ENCODE results near the gene EIF2AK2. TPM values are rescaled to one million over a fixed set of nuclear protein-coding genes. Genes with fewer than 3 reads are reported as not detected.

EIF2AK2 gene
- total and polyA plus RNA-seq, 10 of the 15 experiments (the other 5 are each of a cell fraction or from before 2014, with no cell fraction given): 16.2 to 81.4 (median 63.3) TPM

DNA sequence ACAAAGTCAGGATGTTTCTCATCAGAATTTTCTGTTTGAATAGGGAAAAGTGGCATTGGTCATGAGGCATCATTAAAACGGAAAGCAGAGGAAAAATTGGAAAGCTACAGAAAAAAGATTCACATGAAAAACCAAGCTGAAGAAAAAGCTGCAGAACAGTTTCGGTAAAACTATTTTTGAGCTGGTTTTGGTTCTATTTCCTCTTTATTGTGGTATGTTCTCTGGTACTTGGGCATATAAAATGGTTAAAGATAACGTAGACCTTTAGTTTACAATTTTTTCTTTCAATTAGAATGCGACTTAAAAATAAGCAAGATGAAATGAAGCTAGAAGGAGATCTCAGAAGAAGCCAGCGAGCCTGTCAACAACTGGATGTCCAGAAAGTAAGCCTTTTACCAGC is 64.9 kb downstream of the EIF2AK2 start:
- peak; percentile 56 for ATAC-seq
- Histone ChIP-seq H3K79me2 (ENCODE audit: control insufficient read depth, insufficient read depth, low read length) (peaks cover 9% of the 10 kb centered on the region), H3K9ac (ENCODE audit: control insufficient read depth, insufficient read depth, low read length) (no peak overlapping the region)
- no peak for TF ChIP-seq SREBF2 (IDR thresholded peaks at IDR 0.05; ENCODE audit: low read length)
- no peak for TF ChIP-seq RAD51 (IDR thresholded peaks at IDR 0.05)
- TF ChIP-seq SKIL (IDR thresholded peaks at IDR 0.05; ENCODE audit: low read depth, poor library complexity, severe bottlenecking): peak; percentile 75
- no peak for TF ChIP-seq CTCF (IDR thresholded peaks at IDR 0.05 in 2 of 3, conservative IDR thresholded peaks at IDR 0.05 in 1 of 3; ENCODE audit: control insufficient read depth in 2 of 3, extremely low read depth in 1 of 3, insufficient read depth in 1 of 3, low read depth in 3 of 3, low read length in 3 of 3)
- 0 out of 2 replicates have a peak, but pooled peaks have one; percentile 2 for TF ChIP-seq RAD21 (IDR thresholded peaks at IDR 0.05; ENCODE audit: insufficient read depth, low read depth, low read length)
- TF ChIP-seq RFX5 (IDR thresholded peaks at IDR 0.05; ENCODE audit: low read depth, low read length): no peak
- no peak for TF ChIP-seq CHD2 (IDR thresholded peaks at IDR 0.05; ENCODE audit: borderline replicate concordance, low read depth, low read length)
- peak; percentile 76; the same call in 1 of the 2 replicates for TF ChIP-seq ATF2 (IDR thresholded peaks at IDR 0.05; ENCODE audit: low read length)
- TF ChIP-seq ZNF217 (IDR thresholded peaks at IDR 0.05): peak; percentile 34; the same call in 1 of the 2 replicates
- TF ChIP-seq IRF4 (IDR thresholded peaks at IDR 0.05; ENCODE audit: low read depth, low read length): 0 out of 2 replicates have a peak, but pooled peaks have one; percentile 29
- TF ChIP-seq, protein P1, sequence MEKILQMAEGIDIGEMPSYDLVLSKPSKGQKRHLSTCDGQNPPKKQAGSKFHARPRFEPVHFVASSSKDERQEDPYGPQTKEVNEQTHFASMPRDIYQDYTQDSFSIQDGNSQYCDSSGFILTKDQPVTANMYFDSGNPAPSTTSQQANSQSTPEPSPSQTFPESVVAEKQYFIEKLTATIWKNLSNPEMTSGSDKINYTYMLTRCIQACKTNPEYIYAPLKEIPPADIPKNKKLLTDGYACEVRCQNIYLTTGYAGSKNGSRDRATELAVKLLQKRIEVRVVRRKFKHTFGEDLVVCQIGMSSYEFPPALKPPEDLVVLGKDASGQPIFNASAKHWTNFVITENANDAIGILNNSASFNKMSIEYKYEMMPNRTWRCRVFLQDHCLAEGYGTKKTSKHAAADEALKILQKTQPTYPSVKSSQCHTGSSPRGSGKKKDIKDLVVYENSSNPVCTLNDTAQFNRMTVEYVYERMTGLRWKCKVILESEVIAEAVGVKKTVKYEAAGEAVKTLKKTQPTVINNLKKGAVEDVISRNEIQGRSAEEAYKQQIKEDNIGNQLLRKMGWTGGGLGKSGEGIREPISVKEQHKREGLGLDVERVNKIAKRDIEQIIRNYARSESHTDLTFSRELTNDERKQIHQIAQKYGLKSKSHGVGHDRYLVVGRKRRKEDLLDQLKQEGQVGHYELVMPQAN (conservative IDR thresholded peaks at IDR 0.05): no peak
- 0 out of 2 replicates have a peak, but pooled peaks have one; percentile 37 for TF ChIP-seq ZBED1 (IDR thresholded peaks at IDR 0.05; ENCODE audit: borderline replicate concordance)
- TF ChIP-seq SIX5 (IDR thresholded peaks at IDR 0.05; ENCODE audit: low read depth, low read length, severe bottlenecking): no peak
- TF ChIP-seq SIN3A (IDR thresholded peaks at IDR 0.05; ENCODE audit: low read depth, low read length): no peak

More for the DNA sequence above, 64.9 kb downstream of the EIF2AK2 start:
- H3K9me3 ChIP-seq (replicated peaks; ENCODE audit: control insufficient read depth, insufficient read depth, low read length): no peaks in the 10 kb centered on the region
- CTCF ChIA-PET: interaction anchor here (0.6 to 1.5 kb wide), 4 partner anchors 14 to 801 kb away, joined by 3 read pairs; no protein-coding TSS in a partner anchor
- RAD21 ChIA-PET (ENCODE audit: unreplicated experiment): interaction anchor here (0.8 to 1.6 kb wide), 5 partner anchors 9 to 86 kb away, joined by 3 to 5 read pairs (median 4); partner anchors contain the start of gene EIF2AK2
- H3K4me2 ChIP-seq (ENCODE audit: control insufficient read depth, insufficient read depth): peak overlapping the region; percentile 54
- H3K36me3 ChIP-seq (ENCODE audit: control insufficient read depth in 2 of 2, insufficient read depth in 2 of 2, low read length in 1 of 2): peaks cover 2 to 24% of the 10 kb centered on the region in 2 experiments
- no TSS peak for BruUV-seq (replicated peaks)
- H3K4me3 ChIP-seq: peak overlapping the region; percentile 68; the same call in 1 of the 2 replicates
- no peaks in the 10 kb centered on the region for H4K20me1 ChIP-seq (ENCODE audit: control insufficient read depth, insufficient read depth)
- 2% methylated on average over 5 of the region's 5 CpGs for WGBS (ENCODE audit: insufficient coverage, insufficient replicate concordance, low lambda C conversion rate, missing lambda C conversion rate)
- in situ Hi-C loops (cut with MboI) (no loop called here), intact Hi-C loops (cut with micrococcal nuclease; ENCODE audit: unreplicated experiment) (no loop called here)
- H3K4me1 ChIP-seq (ENCODE audit: control insufficient read depth, insufficient read depth, low read length): peaks cover 32% of the 10 kb centered on the region
- peak overlapping the region; percentile 67 for H3K27ac ChIP-seq (ENCODE audit: control insufficient read depth, insufficient read depth)
- SMC1A ChIA-PET (ENCODE audit: uncharacterized antibody, unreplicated experiment): interaction anchor here (0.6 to 2.4 kb wide), 11 partner anchors 9 to 271 kb away, joined by 3 to 10 read pairs (median 4); no protein-coding TSS in a partner anchor
- H3K27me3 ChIP-seq (replicated peaks in 1 of 2; ENCODE audit: control insufficient read depth in 2 of 2, insufficient read depth in 2 of 2, low read length in 1 of 2): no peaks in the 10 kb centered on the region
- H2AFZ ChIP-seq (ENCODE audit: control insufficient read depth, low read depth, low read length): no peak overlapping the region
- FAIRE-seq (peak; percentile 96), DNase-seq (ENCODE audit: low read depth, low spot score) (peak; percentile 49)
- POLR2A ChIA-PET: interaction anchor here (0.6 to 0.9 kb wide), 3 partner anchors 49 to 574 kb away, joined by 3 to 4 read pairs (median 3); partner anchors contain the start of gene STRN

Measured in GM12878 (cell line).